ENCODE data around the gene CEBPG. TPM values are rescaled to one million over a fixed set of nuclear protein-coding genes. Genes with fewer than 3 reads are reported as not detected.

CEBPG gene
- total RNA-seq, 1 experiment from 2014 or later: 51.1 TPM

DNA sequence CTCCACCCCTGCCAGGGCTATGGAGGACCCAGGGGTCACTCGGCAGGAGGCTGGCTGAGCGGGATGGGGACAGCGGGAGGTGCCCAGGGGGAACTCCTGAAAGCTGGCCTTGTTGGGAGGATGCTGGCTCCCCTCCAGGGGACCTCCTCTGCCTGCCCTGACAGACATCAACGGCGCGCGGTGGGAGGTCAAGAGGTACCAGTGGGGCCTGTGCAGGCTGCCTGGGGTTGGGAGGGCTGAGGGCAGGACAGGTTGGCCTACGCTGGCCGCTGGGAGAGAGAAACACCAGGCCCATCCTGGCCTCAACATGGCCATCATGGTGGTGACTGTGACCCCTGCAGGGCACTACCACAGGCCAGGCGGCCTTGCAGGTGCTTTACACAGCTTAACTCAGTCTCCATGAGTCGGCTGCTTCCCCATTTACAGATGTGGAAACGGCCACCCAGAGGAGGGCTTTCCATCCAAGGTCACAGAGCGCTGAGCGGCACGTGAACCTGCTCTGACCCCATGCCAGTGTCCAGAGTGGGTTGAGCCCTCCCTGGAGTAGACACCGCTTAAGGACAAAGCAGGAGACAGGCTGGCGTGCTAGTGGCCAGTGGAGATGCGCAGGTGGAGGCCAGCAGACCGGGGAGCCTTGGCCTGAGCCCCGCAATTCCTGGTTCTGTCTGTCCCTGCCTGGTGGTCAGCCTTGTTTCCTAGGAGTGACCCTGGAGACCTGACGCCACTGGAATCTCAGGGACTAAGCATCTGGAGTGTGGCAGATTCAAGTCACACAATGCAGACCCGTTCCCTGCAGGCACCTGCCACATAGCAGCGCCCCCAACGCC is 27.6 kb downstream of the CEBPG start:
- POLR2A ChIA-PET: no interaction called here
- Histone ChIP-seq H3K4me2 (ENCODE audit: low read length) (no peak overlapping the region), H3K27ac (ENCODE audit: low read depth, low read length) (no peak overlapping the region), H4K20me1 (ENCODE audit: insufficient read depth) (no peaks in the 10 kb centered on the region), H2AFZ (ENCODE audit: low read depth, low read length, poor library complexity, severe bottlenecking) (no peak overlapping the region), H3K4me1 (ENCODE audit: control insufficient read depth in 1 of 2, insufficient read depth in 2 of 2, low read length in 2 of 2) (no peaks in the 10 kb centered on the region), H3K79me2 (ENCODE audit: insufficient read depth, low read length) (no peaks in the 10 kb centered on the region), H3K36me3 (ENCODE audit: control insufficient read depth in 1 of 2, insufficient read depth in 2 of 2, low read length in 2 of 2) (no peaks in the 10 kb centered on the region), H3K27me3 (ENCODE audit: insufficient read depth, low read length) (no peaks in the 10 kb centered on the region), H3K9me2 (ENCODE audit: insufficient read depth) (no peaks in the 10 kb centered on the region), H3K4me3 (replicated peaks in 1 of 2; ENCODE audit: low read depth in 1 of 2, low read length in 2 of 2) (no peak overlapping the region), H3K9ac (ENCODE audit: low read length) (no peak overlapping the region), H3K9me3 (ENCODE audit: control insufficient read depth in 1 of 2, insufficient read depth in 1 of 2, low read depth in 1 of 2, low read length in 2 of 2) (no peaks in the 10 kb centered on the region)
- no TSS peak for BruUV-seq (replicated peaks)
- ATAC-seq (no peak), DNase-seq (ENCODE audit: low read depth, low spot score) (no peak)
- RAD21 ChIA-PET (ENCODE audit: low non-redundant PET in 1 of 2, low total read pairs in 2 of 2, uncharacterized antibody in 2 of 2, unreplicated experiment in 2 of 2): no interaction called here
- intact Hi-C loops (cut with micrococcal nuclease): loop anchor here (10.0 kb wide), 1 partner anchor 256 kb away; no protein-coding TSS in a partner anchor
- CTCF ChIA-PET: no interaction called here
- TF ChIP-seq ZNF274 (IDR thresholded peaks at IDR 0.05; ENCODE audit: low read depth, low read length) (no peak), CEBPB (IDR thresholded peaks at IDR 0.05; ENCODE audit: low read depth) (no peak), POLR2A (IDR thresholded peaks at IDR 0.05; ENCODE audit: borderline replicate concordance, extremely low read depth, insufficient read depth, insufficient read length) (no peak), FOSL1 (IDR thresholded peaks at IDR 0.05; ENCODE audit: low read depth) (no peak), JUND (IDR thresholded peaks at IDR 0.05) (no peak), CBX3 (IDR thresholded peaks at IDR 0.05; ENCODE audit: low read depth) (no peak), EZH2 (IDR thresholded peaks at IDR 0.05) (no peak), EGR1 (IDR thresholded peaks at IDR 0.05; ENCODE audit: low read depth) (no peak), ELF1 (IDR thresholded peaks at IDR 0.05; ENCODE audit: borderline replicate concordance, low read depth) (no peak), ATF3 (IDR thresholded peaks at IDR 0.05) (no peak), SP1 (IDR thresholded peaks at IDR 0.05; ENCODE audit: low read depth) (no peak), SRF (IDR thresholded peaks at IDR 0.05; ENCODE audit: low read depth) (no peak), RAD21 (IDR thresholded peaks at IDR 0.05; ENCODE audit: low read depth) (no peak), YY1 (IDR thresholded peaks at IDR 0.05; ENCODE audit: extremely low read depth, insufficient replicate concordance, low read depth, low read length) (no peak)
- TF ChIP-seq, protein P1, sequence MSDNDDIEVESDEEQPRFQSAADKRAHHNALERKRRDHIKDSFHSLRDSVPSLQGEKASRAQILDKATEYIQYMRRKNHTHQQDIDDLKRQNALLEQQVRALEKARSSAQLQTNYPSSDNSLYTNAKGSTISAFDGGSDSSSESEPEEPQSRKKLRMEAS (IDR thresholded peaks at IDR 0.05): no peak
- TF ChIP-seq, protein P2, sequence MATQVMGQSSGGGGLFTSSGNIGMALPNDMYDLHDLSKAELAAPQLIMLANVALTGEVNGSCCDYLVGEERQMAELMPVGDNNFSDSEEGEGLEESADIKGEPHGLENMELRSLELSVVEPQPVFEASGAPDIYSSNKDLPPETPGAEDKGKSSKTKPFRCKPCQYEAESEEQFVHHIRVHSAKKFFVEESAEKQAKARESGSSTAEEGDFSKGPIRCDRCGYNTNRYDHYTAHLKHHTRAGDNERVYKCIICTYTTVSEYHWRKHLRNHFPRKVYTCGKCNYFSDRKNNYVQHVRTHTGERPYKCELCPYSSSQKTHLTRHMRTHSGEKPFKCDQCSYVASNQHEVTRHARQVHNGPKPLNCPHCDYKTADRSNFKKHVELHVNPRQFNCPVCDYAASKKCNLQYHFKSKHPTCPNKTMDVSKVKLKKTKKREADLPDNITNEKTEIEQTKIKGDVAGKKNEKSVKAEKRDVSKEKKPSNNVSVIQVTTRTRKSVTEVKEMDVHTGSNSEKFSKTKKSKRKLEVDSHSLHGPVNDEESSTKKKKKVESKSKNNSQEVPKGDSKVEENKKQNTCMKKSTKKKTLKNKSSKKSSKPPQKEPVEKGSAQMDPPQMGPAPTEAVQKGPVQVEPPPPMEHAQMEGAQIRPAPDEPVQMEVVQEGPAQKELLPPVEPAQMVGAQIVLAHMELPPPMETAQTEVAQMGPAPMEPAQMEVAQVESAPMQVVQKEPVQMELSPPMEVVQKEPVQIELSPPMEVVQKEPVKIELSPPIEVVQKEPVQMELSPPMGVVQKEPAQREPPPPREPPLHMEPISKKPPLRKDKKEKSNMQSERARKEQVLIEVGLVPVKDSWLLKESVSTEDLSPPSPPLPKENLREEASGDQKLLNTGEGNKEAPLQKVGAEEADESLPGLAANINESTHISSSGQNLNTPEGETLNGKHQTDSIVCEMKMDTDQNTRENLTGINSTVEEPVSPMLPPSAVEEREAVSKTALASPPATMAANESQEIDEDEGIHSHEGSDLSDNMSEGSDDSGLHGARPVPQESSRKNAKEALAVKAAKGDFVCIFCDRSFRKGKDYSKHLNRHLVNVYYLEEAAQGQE (IDR thresholded peaks at IDR 0.05; ENCODE audit: low read depth): no peak
